Thyroid gland (tissue), 4 donors: ENCODE results near the gene LIMS1. TPM values are rescaled to one million over a fixed set of nuclear protein-coding genes. Genes with fewer than 3 reads are reported as not detected.
A peak's percentile ranks its signal among the peaks of the same experiment; 100 is the strongest.

Source experiments
- DNase-seq, 2 donors: peaks; one replicate each; pipeline ENCODE4 v3.0.0-alpha.2; 2019
- H3K27ac ChIP-seq, 3 donors: fragments of 200-600 bp; sonication (generic); 1 replicate in 2 of 3; 2 replicates in 1 of 3; pipeline ENCODE4 v1.5.1; 2016 to 2019; ENCODE audit warnings: mild to moderate bottlenecking in 1 of 3, moderate library complexity in 1 of 3
- H3K27me3 ChIP-seq: fragments of 200-600 bp; sonication (generic); one replicate; pipeline ENCODE4 v1.5.1; 2019
- H3K36me3 ChIP-seq, 2 donors: fragments of 200-600 bp; sonication (generic); one replicate each; pipeline ENCODE4 v1.5.1; 2016 to 2019
- H3K4me1 ChIP-seq, 2 donors: fragments of 200-600 bp; sonication (generic); one replicate each; pipeline ENCODE4 v1.5.1; 2017 to 2019
- H3K4me3 ChIP-seq, 3 donors: fragments of 200-600 bp; sonication (generic); replicated peaks in 1 of 3; 1 replicate in 2 of 3; 2 replicates in 1 of 3; pipeline ENCODE4 v1.5.1; 2016; ENCODE audit warnings: mild to moderate bottlenecking in 1 of 3
- H3K9me3 ChIP-seq: fragments of 200-600 bp; sonication (generic); one replicate; pipeline ENCODE4 v1.5.1; 2017
- POLR2A ChIP-seq, 2 donors: fragments of 450-650 bp; IDR thresholded peaks; one replicate each; pipeline ENCODE4 v1.6.1; 2017; ENCODE audit warnings: antibody characterized with exemption in 2 of 2, mild to moderate bottlenecking in 2 of 2, moderate library complexity in 1 of 2
- WGBS, 2 donors: methylation state at CpG; one replicate each; pipeline ENCODE4 v1.1.5; 2017; 5-methylcytosine and 5-hydroxymethylcytosine counted together
- intact Hi-C: fragments of 100-400 bp; cut with DNase I; formaldehyde crosslinking; loops from one replicate; pipeline ENCODE4 v1.15.1; 2023
- total RNA-seq, 4 donors: library from RNA; depleted of rRNA; stranded (reverse); fragments of >200 nt; gene quantifications; one replicate each; pipeline ENCODE4 v1.2.3, GENCODE V29; 2016
- TF ChIP-seq, protein P1 (sequence below), 6 experiments: fragments of 200-600 bp in 3 of 6; fragments of 450-650 bp in 3 of 6; sonication (generic) in 3 of 6; IDR thresholded peaks; one replicate each; pipeline ENCODE4 v1.5.1; 2016 to 2019; ENCODE audit warnings: antibody characterized with exemption in 6 of 6, mild to moderate bottlenecking in 2 of 6, inconsistent platforms in 1 of 6, moderate library complexity in 1 of 6

LIMS1 gene
- total RNA-seq, 4 donors from 2014 or later = 73.1 to 117 (median 92.5) TPM

DNA sequence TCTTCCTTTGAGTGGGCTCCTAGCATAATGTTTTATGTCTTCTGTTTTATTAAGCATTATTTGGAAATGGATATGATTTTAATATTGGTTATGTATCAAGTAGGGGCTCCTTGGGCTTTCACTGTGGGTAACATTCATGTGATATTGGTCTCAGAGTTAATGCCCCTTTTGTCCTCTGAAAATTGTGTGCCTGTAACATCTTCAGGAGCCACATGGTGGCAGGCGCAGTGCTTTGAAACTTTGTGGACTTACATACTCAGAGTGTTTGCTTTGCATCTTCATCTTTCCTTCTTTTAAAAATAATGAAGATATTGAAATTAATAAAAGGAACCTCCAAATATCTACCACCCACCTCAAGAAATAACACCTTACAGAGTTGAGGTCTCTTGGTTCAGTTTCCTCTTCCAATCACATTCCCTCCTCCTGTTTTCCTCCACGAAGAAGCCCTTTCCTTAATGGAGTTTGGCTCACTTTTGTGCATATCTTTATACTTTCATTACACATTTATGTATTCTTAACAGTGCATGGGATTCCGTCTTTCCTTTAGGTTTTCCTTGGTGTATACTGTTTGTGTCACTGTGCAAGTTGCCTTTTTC, 73.5 kb downstream of the LIMS1 start:
- TF ChIP-seq, protein P1, sequence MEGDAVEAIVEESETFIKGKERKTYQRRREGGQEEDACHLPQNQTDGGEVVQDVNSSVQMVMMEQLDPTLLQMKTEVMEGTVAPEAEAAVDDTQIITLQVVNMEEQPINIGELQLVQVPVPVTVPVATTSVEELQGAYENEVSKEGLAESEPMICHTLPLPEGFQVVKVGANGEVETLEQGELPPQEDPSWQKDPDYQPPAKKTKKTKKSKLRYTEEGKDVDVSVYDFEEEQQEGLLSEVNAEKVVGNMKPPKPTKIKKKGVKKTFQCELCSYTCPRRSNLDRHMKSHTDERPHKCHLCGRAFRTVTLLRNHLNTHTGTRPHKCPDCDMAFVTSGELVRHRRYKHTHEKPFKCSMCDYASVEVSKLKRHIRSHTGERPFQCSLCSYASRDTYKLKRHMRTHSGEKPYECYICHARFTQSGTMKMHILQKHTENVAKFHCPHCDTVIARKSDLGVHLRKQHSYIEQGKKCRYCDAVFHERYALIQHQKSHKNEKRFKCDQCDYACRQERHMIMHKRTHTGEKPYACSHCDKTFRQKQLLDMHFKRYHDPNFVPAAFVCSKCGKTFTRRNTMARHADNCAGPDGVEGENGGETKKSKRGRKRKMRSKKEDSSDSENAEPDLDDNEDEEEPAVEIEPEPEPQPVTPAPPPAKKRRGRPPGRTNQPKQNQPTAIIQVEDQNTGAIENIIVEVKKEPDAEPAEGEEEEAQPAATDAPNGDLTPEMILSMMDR (IDR thresholded peaks at IDR 0.05) = peak in 5 of 6 experiments; percentile 26 to 72 (median 57)
- no peak for TF ChIP-seq POLR2A (IDR thresholded peaks at IDR 0.05)
- Histone ChIP-seq H3K4me3 (no peak overlapping the region), H3K9me3 (no peaks in the 10 kb centered on the region), H3K27me3 (no peaks in the 10 kb centered on the region), H3K4me1 (peaks cover 10 to 16% of the 10 kb centered on the region in 2 donors), H3K27ac (no peak overlapping the region), H3K36me3 (no peaks in the 10 kb centered on the region)
- peak; percentile 44 for DNase-seq
- 87% methylated on average over 3 of the region's 3 CpGs for WGBS, 2 donors
- intact Hi-C loops = no loop called here

DNA sequence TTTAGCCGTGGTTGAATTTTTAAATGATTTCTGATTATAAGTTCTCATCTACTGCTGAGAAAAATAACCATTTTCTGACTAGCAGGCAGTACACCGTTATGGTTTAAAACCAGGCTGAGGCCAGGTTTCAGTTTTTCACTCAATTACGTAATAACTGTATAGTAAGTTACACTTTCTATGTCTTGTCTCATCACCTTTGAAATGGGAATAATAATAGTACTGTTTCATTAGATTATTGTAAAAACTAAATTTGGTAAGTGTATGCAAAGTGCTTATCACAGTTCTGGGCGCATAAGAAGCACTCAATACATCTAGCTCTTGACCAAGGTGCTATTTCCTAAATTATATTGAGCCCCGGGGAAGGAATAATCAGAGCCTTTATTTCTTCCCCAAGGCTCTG, 76.8 kb downstream of the LIMS1 start:
- Histone ChIP-seq H3K27ac (peak overlapping the region in 2 of 3 donors; percentile 83 to 88), H3K27me3 (no peaks in the 10 kb centered on the region), H3K4me1 (peaks cover 39% of the 10 kb centered on the region in 2 donors), H3K36me3 (no peaks in the 10 kb centered on the region), H3K9me3 (no peaks in the 10 kb centered on the region), H3K4me3 (no peak overlapping the region)
- 90 to 93% methylated on average over 5 of the region's 5 CpGs for WGBS, 2 donors
- TF ChIP-seq, protein P1 (IDR thresholded peaks at IDR 0.05) = no peak
- DNase-seq = no peak
- intact Hi-C loops = no loop called here

DNA sequence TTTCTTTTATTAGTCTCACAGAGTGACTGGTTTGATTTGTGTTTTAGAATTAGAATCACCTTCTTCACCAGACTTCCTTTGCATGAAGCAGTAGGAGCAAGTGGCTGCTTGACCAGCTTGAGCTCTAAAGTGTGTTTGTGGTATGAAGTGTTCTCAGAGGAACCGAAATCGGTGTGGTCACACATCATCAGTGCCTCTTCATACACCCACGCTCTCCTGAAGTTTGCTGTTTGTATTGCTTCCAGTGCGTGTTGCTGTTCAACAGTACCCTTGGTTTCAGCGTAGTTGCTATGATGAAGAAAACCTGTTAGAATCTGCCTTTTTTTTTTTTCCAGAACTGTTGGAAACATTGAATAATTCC, 77.9 kb downstream of the LIMS1 start:
- intact Hi-C loops = no loop called here
- Histone ChIP-seq H3K27me3 (no peaks in the 10 kb centered on the region), H3K27ac (peak overlapping the region; percentile 80 to 88 (median 83)), H3K4me3 (no peak overlapping the region), H3K36me3 (no peaks in the 10 kb centered on the region), H3K9me3 (no peaks in the 10 kb centered on the region), H3K4me1 (peaks cover 48 to 50% of the 10 kb centered on the region in 2 donors)
- peak; percentile 90 for DNase-seq
- TF ChIP-seq, protein P1 (IDR thresholded peaks at IDR 0.05) = peak in 1 of 6 experiments; percentile 14
- peak in 1 of 2 donors; percentile 41 for TF ChIP-seq POLR2A (IDR thresholded peaks at IDR 0.05)
- 33 to 34% methylated on average over 5 of the region's 5 CpGs for WGBS, 2 donors

DNA sequence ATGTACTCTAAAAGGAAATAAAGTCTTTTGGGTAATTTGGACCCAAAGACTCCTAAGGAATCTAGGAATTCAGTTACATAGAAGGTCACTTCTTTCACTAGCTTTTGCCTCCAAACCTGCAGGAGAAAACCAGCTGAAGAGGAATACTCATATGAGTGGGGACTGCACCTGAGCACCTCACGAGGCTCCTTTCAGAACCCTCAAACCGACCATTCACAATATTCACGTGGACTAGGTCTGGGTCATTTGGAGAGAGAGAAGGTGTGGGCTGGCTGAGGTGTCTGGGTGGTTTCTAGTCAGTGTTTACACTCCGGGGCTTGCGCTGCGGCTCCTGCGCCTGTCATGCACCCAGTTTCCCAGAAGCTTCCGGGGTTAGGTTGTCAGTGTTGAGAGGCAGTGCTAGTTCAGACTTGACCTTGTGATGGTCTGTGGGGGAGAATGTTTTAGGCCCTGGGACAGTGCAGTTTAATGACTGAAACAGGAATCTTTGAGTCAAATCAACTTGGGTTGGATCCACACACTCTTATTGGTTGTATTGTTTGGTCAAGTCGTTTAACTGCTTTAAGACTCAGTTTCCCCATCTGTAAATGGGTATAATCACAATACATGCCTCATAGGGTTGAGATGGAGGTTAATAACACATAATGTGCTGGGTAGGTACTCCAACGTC, 78.4 kb downstream of the LIMS1 start:
- H3K4me3 ChIP-seq = no peak overlapping the region
- H3K4me1 ChIP-seq = peaks cover 53 to 56% of the 10 kb centered on the region in 2 donors

More for the DNA sequence above, 78.4 kb downstream of the LIMS1 start:
- peak; percentile 42 to 59 for DNase-seq
- Histone ChIP-seq H3K27ac (peak overlapping the region; percentile 80 to 88 (median 83)), H3K27me3 (no peaks in the 10 kb centered on the region), H3K36me3 (no peaks in the 10 kb centered on the region), H3K9me3 (no peaks in the 10 kb centered on the region)
- WGBS, 2 donors = 67 to 80% methylated on average over 10 of the region's 10 CpGs
- intact Hi-C loops = no loop called here
- TF ChIP-seq, protein P1 (IDR thresholded peaks at IDR 0.05) = no peak
- TF ChIP-seq POLR2A (IDR thresholded peaks at IDR 0.05) = no peak
